GM19193 (cell line): Measurements from ENCODE around the gene C15orf62.

Experiments used
- POLR2A ChIP-seq: IDR thresholded peaks from 4 replicates; pipeline ENCODE4 v1.6.1; 2011; ENCODE audit not compliant: insufficient read depth, insufficient read length; ENCODE audit errors: extremely low read depth

The C15orf62 gene

DNA sequence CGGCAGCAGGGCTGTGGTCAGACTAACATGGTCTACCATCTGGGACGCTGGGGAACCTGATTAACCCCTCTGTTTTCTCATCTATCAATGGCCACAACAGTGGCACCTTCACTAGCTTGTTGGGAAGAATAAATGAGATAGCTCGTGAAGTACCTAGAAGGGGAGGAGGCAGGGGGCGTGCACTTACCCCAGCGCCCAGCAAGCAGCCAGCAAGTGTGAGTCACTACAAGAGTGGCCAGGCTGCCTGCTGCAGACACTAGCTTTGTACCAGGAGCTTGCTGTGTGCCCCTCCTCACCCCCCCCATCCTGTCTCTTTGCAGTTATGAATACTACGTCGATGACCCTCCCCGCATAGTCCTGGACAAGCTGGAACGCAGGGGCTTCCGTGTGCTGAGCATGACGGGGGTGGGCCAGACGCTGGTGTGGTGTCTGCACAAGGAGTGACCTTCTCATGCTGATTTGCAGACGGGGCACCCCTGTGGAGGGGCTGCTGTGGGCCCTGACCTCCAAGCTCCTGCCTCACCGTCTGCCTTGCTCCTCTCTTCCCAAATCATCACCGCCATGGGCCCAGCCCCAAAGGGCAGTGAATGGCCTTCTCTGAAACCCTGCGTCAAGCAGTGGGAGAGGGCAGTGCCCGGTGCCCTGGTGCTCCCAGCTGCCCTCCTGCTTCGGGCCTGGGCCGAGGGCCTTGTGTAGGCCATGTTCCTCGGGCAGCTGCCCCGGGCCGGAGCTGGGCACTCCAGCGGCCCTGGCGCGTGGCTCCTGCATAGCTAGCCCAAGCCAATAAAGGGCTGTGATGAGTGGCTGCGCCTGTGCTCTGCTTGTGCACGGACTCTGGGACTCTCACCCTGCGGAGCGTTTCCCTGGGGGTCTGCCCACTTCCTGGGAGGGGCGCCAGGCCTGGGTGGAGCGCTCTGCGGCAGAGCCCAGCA, 2.6 kb upstream of the C15orf62 start:
- TF ChIP-seq POLR2A: no peak

DNA sequence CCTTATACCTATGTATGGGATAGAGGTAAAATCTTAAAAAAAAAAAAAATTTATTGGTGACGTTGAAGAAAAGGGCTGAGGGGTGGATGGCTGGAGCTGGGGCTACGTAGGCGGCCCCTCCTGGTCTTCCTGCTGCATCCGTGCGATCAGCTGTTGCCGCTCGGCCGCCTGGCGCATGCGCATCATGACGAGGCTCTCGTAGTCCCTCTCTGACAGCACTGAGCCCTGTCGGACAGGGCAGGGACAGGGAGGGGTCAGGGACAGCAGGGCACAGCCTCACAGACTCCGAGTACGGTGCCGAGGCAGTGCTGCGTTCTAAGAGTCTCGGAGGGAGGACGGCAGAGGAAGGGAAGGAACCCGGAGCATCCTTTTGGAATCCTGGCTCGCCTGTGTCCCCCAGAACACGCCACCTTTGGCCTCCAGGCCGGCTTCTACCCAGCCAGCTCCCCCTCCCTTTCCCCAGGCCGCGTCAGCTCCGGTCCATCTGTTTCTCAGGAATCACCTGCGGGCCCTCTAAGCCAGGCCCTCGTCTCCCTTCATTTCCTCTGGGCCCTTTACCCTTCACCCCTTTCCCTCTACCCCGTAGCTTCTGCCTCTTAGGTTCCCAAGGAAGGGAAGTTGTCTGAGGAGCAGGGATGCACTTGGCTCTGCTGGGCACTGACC, 1.8 kb upstream of the C15orf62 start:
- no peak for TF ChIP-seq POLR2A

DNA sequence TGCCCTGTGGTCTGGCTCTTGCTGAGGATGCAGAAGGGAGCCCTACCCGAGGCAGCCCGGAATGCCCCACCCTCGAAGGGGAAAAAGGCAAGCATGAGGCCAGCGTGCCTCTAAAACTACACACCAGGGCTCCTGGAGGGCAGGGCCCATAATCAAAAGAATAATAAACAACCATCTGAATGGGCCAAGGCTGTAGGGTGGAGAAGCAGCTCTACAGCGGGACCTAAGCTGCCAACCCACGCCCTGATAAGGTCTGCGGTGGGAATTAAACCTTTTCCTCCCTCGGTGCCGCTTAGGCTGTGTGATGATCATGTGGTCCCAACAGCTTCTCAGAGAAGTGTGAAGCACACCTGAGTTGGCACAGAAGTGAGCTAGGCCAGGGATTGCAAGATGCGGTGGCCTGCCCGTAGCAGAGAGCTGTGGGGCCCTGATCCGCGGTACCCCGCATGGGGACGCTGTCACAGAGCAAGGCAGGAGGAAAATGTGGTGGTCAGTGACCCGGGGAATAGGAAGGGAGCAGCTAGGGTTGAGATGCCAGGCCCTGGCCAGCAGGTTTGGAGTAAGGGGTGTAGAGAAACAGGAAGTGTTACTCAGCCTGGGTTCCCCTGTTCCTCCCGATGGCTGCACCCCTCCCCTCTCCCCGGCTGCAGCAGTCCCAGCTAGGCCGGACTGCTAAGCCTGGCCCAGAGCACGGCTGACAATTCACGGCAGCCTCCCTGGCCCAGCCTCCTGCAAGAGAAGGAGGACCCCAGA, 1.1 kb upstream of the C15orf62 start:
- no peak for TF ChIP-seq POLR2A

DNA sequence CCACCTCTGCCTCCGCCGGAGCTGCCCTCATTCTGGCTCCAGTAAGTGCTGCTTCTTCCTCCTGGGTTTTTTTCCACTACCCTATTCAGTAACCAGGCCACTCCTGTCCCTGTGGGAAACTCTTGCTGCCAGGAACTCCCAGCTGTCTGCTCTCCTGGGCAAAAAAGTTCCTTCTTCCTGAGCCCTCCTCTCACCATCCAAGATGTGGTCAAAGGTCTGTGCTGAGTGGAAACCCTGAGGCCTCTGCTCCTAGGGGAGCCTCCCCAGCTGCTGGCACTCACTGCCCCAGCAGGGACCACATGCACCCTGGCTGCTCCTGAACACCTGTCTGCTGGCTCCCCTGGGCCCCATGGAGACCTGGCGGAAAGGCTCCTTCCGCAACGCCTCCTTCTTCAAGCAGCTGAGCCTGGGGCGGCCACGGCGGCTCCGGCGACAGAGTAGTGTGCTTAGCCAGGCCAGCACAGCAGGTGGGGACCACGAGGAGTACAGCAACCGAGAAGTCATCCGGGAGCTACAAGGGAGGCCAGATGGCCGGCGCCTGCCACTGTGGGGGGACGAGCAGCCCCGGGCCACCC, 454 bp downstream of the C15orf62 start:
- TF ChIP-seq POLR2A: no peak

DNA sequence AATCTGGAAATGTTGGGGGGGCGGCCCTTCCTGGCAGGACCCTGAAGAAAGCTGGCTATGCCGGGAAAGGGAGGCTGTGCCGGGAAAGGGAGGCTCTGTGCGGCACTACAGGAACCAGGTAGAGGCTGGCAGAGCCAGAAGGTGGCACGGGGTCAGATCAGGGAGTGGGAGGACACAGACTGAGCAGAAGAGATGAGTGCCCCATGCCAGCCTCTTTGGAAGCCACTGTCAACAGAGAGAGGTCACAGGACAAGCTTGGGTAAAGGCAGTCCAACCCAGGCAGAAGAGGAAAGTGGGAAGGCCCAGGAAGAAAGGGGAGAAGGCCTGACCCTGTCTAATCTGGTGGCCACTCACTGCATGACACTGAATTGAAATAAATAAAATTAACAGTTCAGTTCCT, 1.5 kb downstream of the C15orf62 start:
- TF ChIP-seq POLR2A: no peak

DNA sequence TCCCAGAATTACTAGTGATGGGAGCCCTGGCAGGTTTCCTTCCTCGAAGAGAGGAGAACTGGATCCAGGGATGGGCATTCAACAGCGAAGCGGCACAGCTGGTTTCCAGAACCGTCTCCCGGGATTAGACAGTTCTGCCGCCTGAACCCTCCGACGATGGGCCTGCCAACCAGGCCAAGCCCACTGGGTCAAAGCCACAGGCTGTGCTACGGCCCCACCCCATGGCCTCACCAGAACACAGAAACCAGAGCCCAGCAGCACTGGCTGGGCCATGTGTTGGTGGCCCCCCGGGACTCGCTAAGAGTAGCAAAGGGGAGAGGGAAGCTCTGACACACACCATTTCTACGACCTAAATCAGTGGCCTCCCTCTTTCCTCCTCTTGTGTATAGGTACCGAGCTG, 2.2 kb downstream of the C15orf62 start:
- TF ChIP-seq POLR2A: no peak

DNA sequence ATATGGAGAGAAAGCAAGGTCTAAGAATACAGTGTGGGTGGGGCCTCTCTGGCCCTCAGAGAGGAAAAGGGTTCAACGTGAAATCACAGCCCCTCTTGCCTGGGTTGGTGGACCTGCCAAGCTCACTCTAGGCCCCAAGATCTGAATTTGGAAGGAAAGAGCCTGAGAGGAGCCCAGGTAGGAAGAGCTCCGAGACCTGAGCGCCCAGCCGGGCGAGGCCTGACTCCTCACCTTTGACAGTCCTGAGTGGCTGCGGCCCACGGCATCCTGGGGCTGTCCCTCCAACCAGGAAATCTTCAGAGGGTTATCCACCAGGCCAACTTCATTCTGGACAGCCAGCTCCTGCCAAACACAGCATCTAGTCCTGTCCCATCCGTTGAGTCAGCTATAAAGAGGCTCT, 3.7 kb downstream of the C15orf62 start:
- no peak for TF ChIP-seq POLR2A

DNA sequence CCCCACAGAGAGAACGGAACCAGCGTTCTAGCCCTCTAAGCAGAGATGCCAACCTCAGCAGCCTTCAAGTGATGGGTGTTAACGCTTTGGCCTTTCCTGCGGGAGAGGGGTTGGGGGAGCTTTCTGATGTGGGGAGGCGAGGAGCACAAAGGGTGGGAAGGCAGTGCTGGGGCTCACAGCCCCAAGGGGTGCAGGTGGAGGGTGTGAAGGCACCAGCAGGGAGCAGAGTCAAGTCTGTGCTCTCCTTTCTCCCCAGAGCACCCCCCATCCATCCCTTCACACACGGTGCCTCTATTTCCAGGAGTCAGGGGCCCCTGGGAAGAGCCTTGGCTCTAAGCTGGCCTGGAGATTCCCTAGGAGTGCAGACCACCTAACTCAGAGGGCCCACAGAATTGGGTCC, 4.1 kb downstream of the C15orf62 start:
- TF ChIP-seq POLR2A: no peak

DNA sequence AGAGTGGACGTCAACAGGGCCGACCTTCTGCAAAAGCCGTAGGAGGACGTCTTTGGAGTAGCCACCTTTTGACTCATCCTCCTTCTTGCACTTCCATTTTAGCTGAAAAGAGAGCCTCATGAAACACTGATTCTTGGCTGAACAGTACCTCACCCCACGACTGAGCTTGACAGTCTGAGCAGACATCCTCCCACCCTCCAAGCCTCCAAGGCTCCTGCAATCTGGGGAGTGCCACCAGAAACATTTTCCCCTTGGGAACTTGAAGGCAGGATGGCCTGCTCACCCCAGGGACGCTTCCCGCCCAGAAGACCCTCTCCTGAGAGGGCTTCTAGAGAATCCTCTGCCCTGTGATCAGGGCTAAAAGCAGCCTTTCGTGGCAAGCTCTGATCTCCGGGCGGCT, 5.2 kb downstream of the C15orf62 start:
- no peak for TF ChIP-seq POLR2A

DNA sequence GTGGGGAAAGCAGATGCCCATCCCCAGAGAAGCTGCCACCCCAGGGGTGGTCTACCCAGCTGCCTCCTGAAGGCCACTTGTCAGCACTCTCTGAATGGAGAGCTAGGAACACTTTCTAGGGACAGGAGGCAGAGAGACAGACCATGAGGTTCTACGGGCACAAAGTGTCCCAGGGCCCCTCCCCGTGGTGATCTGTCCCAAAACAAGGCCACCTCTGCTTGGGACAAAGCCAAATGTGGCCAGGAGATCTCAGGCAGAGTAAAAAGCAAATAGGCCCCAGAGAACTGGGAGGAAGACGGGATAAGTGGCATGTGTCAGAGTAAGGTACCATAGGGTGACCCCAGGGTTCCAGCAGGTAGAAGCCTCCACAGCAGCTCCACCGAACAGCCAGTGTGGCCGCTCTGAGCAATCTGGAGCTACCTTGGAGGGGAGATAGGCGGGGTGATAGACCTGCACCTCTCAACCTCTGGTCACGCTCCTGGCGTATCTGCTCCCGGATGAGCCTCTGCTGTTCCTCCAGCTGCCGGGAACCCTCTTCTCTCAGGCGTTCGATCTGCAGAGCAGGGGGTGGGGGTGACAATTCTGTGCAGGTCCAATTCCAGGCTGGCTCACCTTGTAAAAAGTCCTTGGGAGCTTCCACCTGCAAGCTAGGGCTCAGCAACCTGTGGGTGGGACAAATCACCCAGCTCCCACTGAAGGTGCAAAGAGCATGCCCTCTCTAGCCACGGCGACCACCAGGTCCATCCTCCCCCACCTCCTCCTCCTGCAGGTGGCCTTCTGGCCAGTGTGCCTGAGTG, 6.2 kb downstream of the C15orf62 start:
- no peak for TF ChIP-seq POLR2A

DNA sequence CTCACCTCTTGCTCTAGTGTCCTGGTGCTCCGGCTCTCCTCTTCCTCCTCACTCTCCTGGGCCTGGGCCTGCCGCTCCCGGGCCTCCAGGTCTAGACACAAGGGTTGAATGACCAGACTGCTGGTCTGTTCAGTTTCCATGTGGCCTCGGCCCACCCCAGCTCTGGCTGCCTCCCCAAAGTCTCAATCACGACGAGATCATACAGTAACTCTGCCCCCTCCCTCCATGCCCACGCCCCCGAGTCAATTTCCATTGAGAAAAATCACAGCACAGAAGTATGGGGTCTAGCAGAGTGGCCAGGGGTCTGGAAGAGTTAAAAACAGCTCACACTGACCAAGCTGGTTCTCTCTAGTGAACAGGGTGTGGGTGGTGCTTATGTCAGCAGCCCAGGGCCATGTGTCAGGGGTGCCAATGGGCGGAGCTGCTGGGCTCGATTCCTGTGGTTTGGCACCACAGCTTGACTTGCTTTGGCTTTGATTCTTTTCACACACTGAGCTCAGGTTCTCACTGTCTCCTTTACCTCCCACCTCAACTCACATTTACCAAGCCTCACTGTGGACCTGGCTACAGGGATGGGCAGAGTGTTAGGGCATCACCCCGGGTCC, 6.9 kb downstream of the C15orf62 start:
- no peak for TF ChIP-seq POLR2A

DNA sequence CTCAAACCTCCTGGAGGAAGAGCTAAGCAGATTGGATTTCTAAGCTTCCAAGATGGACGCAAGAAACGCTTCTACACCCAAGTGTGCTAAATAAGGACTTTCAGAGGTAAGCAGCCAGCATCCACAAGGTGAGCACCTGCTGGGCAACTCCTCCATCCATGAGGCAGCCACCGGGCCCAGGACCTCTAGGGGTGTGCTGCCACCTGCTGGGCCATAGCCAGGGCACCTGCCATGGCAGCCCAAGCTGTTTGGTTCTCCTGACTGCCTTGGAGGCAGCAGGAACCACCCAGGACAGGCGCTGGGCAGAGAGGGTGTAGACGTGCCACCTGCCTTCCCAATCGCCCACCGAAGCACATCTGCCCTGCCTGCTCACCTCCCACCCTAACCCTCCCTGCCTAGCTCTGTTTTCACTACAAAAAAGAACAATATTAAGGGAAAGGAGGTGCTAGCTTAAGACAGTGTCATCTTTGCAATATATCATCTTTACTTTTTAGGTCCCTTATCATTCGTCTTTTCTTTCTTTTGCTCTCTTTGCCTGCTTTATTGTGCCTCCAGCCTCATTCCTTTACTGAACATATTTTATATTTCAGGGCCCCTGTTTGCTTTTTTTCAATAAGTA, 12.9 kb downstream of the C15orf62 start:
- TF ChIP-seq POLR2A: no peak

DNA sequence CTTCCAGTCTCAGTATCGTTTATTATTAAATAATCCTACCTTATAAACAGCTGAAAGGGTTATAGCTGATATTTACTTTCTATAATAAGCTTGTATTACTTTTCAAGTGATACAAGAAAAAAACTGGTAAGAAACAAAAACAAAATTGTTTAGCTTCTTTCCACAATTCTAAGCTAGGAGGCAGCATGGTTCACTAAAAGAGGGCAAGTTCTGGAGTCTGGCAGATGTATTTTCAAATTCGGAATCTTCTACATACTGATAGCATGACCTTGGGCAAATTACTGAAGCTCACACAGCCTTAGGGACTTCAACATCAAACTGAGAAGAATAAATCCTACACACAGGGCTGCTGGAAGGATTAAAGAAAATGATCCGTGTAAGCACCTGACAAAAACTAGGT, 15.4 kb downstream of the C15orf62 start:
- TF ChIP-seq POLR2A: no peak
